T-cell (primary cell): ENCODE measurements around the gene UNC13A. TPM values are rescaled to one million over a fixed set of nuclear protein-coding genes. Genes with fewer than 3 reads are reported as not detected.
"Not testable (repeated sequence)": the region's sequence is repeated elsewhere in the genome, so short reads cannot be mapped to it uniquely, and the experiment has no call there.

Experiments
- ATAC-seq, 4 experiments: fragments of 200-7000 bp in 3 of 4; fragments of 150-1000 bp in 1 of 4; cut with Tn5 transposase; replicated peaks in 1 of 4; 1 replicate in 3 of 4; 2 replicates in 1 of 4; pipeline ENCODE4 v1.10.0; 2021; ENCODE audit warnings: moderate library complexity in 3 of 4, mild to moderate bottlenecking in 2 of 4, moderate number of reproducible peaks in 1 of 4
- CTCF ChIA-PET, 2 donors: fragments of 300-600 bp; sonication (Branson Sonifier 250); formaldehyde crosslinking; loops; one replicate each; lab custom pipeline; 2022; ENCODE audit warnings: antibody characterized with exemption in 2 of 2; lab: Charles Lee
- POLR2A ChIA-PET, 2 donors: fragments of 300-600 bp; sonication (Branson Sonifier 250); formaldehyde crosslinking; loops; one replicate each; lab custom pipeline; 2022; ENCODE audit warnings: antibody characterized with exemption in 2 of 2; lab: Charles Lee
- DNase-seq, 35 experiments: peaks; one replicate each; pipeline versions ENCODE4 v3.0.0 to v3.0.0-alpha.2; 2013 to 2023
- H3K27ac ChIP-seq: one replicate; pipeline ENCODE4 v1.5.1; 2013; ENCODE audit warnings: low read length
- H3K27me3 ChIP-seq, 2 experiments: replicated peaks in 1 of 2; 1 replicate in 1 of 2; 2 replicates in 1 of 2; pipeline versions ENCODE4 v1.6.1 to v1.7.0; 2013; ENCODE audit warnings: low read length in 1 of 2, mixed read lengths in 1 of 2; ENCODE audit not compliant: control insufficient read depth in 2 of 2, insufficient read depth in 2 of 2; ENCODE audit errors: extremely low read depth in 1 of 2
- H3K36me3 ChIP-seq, 2 donors: 1 replicate in 1 of 2; 2 replicates in 1 of 2; pipeline versions ENCODE4 v1.6.1 to v1.7.0; 2013; ENCODE audit warnings: low read length in 1 of 2; ENCODE audit not compliant: control insufficient read depth in 2 of 2, insufficient read depth in 1 of 2; ENCODE audit errors: extremely low read depth in 1 of 2
- H3K4me1 ChIP-seq, 2 experiments: 1 replicate in 1 of 2; 2 replicates in 1 of 2; pipeline versions ENCODE4 v1.6.1 to v1.7.0; 2013; ENCODE audit warnings: low read length in 2 of 2, mixed read lengths in 1 of 2; ENCODE audit not compliant: insufficient read depth in 2 of 2, control insufficient read depth in 1 of 2; ENCODE audit errors: extremely low read depth in 1 of 2
- H3K4me3 ChIP-seq, 2 donors: 1 replicate in 1 of 2; 2 replicates in 1 of 2; pipeline versions ENCODE4 v1.5.1 to v1.7.0; 2013; ENCODE audit warnings: mild to moderate bottlenecking in 2 of 2, low read length in 1 of 2, moderate library complexity in 1 of 2; ENCODE audit not compliant: control insufficient read depth in 1 of 2; ENCODE audit errors: extremely low read depth in 1 of 2
- H3K9me3 ChIP-seq: 2 replicates; pipeline ENCODE4 v1.7.0; 2013
- H3K27ac Mint-ChIP-seq, 2 donors: one replicate each; pipeline ENCODE4 v1.8.0; 2020 to 2021; ENCODE audit warnings: mild to moderate bottlenecking in 2 of 2, mixed read lengths in 2 of 2
- H3K27me3 Mint-ChIP-seq, 2 donors: one replicate each; pipeline ENCODE4 v1.8.0; 2021 to 2022; ENCODE audit warnings: mixed read lengths in 2 of 2
- H3K36me3 Mint-ChIP-seq: one replicate; pipeline ENCODE4 v1.8.0; 2021; ENCODE audit warnings: mixed read lengths
- H3K4me1 Mint-ChIP-seq, 3 donors: one replicate each; pipeline ENCODE4 v1.8.0; 2020 to 2022; ENCODE audit warnings: mixed read lengths in 3 of 3, mild to moderate bottlenecking in 1 of 3
- H3K4me3 Mint-ChIP-seq, 3 donors: one replicate each; pipeline ENCODE4 v1.8.0; 2020 to 2022; ENCODE audit warnings: mild to moderate bottlenecking in 3 of 3, mixed read lengths in 3 of 3, moderate library complexity in 3 of 3
- H3K9me3 Mint-ChIP-seq, 3 donors: one replicate each; pipeline ENCODE4 v1.8.0; 2020 to 2022; ENCODE audit warnings: mixed read lengths in 3 of 3
- WGBS: methylation state at CpG from one replicate; pipeline ENCODE4 v1.1.5; 2013; ENCODE audit warnings: missing lambda C conversion rate; ENCODE audit not compliant: insufficient coverage; 5-methylcytosine and 5-hydroxymethylcytosine counted together
- total RNA-seq, 35 experiments: library from RNA in 6 of 35; stranded (reverse) in 6 of 35; fragments of 120-200 nt in 1 of 35; gene quantifications; one replicate each; pipeline versions ENCODE4 v1.2.1 to v1.2.4 and lab custom pipeline; 2013 to 2026

Gene UNC13A
- total RNA-seq, 5 donors from 2014 or later (not counting 1 experiment from before 2014, with no cell fraction given), result 0.07 to 0.18 (median 0.13) TPM; not detected in 1

DNA sequence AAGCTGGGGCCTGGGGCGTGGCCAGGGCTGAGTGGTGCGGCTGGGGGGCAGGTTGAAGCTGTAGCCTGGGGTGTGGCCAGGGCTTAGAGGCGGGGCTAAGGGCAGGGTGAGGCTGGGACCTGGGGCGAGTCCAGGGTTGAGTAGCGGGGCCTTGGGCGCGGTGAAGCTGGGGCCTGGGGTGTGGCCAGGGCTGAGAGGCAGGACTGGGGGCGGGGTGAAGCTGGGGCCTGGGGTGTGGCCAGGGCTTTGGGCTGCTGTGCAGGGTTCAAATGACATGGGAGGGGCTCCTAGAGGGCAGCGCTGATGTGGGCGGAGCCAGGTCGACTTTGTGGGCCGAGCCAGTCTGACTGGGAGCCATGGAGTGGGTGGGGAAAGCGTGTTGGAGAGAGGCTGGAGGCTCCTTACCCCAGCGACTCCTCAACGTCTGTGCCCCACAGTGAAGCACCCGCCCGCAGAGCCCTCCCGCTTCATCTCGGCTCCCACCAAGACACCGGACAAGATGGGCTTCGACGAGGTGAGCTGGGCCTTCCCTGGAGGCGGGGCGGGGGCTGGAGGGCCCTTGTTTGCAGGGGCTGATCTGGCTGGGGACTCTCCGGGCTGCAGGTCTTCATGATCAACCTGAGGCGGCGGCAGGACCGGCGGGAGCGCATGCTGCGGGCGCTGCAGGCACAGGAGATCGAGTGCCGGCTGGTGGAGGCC lies 111.2 kb downstream of the UNC13A start:
- Histone ChIP-seq H3K9me3 (no peaks in the 10 kb centered on the region), H3K4me1 (peaks cover 0 to 5% of the 10 kb centered on the region in 2 experiments), H3K27me3 (no peaks in the 10 kb centered on the region), H3K36me3 (peaks cover 19 to 69% of the 10 kb centered on the region in 2 donors), H3K27ac (no peak overlapping the region), H3K4me3 (no peak overlapping the region)
- H3K27ac Mint-ChIP-seq, result no peak overlapping the region
- no peak overlapping the region for H3K4me3 Mint-ChIP-seq
- H3K4me1 Mint-ChIP-seq, result peaks cover 5 to 9% (median 5%) of the 10 kb centered on the region in 3 donors
- 95% methylated on average over 31 of the region's 34 CpGs for WGBS
- no peak for ATAC-seq
- no peaks in the 10 kb centered on the region for H3K27me3 Mint-ChIP-seq
- ChIA-PET POLR2A (no interaction called here), CTCF (no interaction called here)
- no peak for DNase-seq
- no peaks in the 10 kb centered on the region for H3K9me3 Mint-ChIP-seq
- H3K36me3 Mint-ChIP-seq, result peaks cover 36% of the 10 kb centered on the region

DNA sequence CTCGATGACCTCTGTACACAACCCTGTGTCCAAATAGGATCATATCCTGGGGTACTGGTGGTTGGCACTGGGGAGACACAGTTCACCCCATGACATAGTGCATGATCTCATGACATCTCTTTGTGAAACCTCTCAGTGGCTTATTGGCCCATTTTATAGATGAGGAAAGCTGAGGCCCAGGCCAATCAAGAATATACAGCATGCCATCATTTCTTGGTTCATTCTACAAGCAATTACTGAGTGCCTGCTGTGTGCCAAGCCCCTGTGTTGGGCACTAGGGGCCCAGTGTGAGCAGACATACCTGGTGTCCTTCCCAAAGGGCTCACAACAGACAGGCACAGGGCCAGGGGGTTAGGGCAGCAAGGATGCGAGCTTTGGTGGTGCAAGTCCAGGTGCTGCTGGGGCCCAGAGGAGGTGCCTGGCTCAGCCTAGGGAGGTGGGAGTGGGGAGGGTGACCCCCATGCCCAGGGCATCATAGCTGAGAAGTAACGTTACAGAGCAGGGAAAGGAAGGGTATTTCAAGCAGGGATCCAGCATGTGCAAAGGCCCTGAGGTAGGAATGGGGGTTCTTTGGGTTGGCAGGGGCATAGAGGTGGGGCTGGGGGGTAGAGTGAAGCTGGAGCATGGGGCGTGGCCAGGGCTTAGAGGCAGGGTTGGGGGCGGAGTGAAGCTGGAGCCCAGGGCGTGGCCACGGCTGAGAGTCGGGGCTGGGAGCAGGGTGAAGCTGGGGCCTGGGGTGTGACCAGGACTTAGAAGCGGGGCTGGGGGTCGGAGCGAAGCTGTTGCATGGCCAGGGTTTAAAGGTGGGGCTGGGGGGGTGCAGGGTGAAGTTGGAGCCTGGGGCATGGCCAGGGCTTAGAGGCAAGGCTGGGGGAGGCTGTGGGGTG lies 112.0 kb downstream of the UNC13A start:
- Histone ChIP-seq H3K36me3 (peaks cover 19 to 65% of the 10 kb centered on the region in 2 donors), H3K9me3 (no peaks in the 10 kb centered on the region), H3K27ac (no peak overlapping the region), H3K4me1 (peaks cover 0 to 5% of the 10 kb centered on the region in 2 experiments), H3K4me3 (no peak overlapping the region), H3K27me3 (no peaks in the 10 kb centered on the region)
- H3K9me3 Mint-ChIP-seq, result no peaks in the 10 kb centered on the region
- no peaks in the 10 kb centered on the region for H3K27me3 Mint-ChIP-seq
- H3K36me3 Mint-ChIP-seq, result peaks cover 35% of the 10 kb centered on the region
- DNase-seq (no peak), ATAC-seq (no peak)
- no peak overlapping the region for H3K27ac Mint-ChIP-seq
- WGBS, result 98% methylated on average over 10 of the region's 11 CpGs
- no peak overlapping the region for H3K4me3 Mint-ChIP-seq
- ChIA-PET CTCF (interaction anchor here in 1 of 2 donors (0.7 kb wide), 1 partner anchor 135 kb away, joined by 4 read pairs; no protein-coding TSS in a partner anchor), POLR2A (no interaction called here)
- H3K4me1 Mint-ChIP-seq, result peaks cover 5 to 9% (median 5%) of the 10 kb centered on the region in 3 donors

DNA sequence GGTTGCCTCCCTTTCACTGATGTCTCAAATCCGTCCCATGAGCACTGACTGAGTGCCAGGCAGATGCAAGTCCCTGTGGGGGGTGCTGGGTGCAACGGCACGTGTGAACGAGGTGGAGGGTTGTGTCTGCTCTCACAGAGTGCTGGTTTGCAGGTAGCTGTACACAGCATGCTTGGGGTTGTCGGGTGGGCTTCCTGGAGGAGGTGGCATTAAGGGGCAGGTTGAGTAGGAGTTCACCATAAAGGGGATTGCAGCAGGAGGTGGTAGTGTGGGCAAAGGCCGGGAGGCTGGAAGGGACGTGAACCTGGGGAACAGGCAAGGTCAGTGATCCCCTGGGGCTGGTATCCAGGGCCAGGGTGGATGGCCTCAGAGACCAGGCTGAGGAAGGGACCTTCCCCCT lies 115.5 kb downstream of the UNC13A start:
- Mint-ChIP-seq H3K4me1 (peaks cover 0 to 2% (median 2%) of the 10 kb centered on the region in 3 donors), H3K36me3 (peaks cover 34% of the 10 kb centered on the region), H3K27ac (no peak overlapping the region), H3K9me3 (no peaks in the 10 kb centered on the region), H3K4me3 (no peak overlapping the region), H3K27me3 (no peaks in the 10 kb centered on the region)
- CTCF ChIA-PET, result interaction anchor here in 1 of 2 donors (0.6 to 1.2 kb wide), 2 partner anchors 62 to 107 kb away, joined by 3 to 4 read pairs; no protein-coding TSS in a partner anchor
- Histone ChIP-seq H3K4me1 (peaks cover 0 to 5% of the 10 kb centered on the region in 2 experiments), H3K27ac (no peak overlapping the region), H3K36me3 (peaks cover 15 to 58% of the 10 kb centered on the region in 2 donors), H3K27me3 (no peaks in the 10 kb centered on the region), H3K4me3 (no peak overlapping the region), H3K9me3 (no peaks in the 10 kb centered on the region)
- POLR2A ChIA-PET, result no interaction called here
- DNase-seq (no peak), ATAC-seq (no peak)
- 96% methylated on average over 7 of the region's 7 CpGs for WGBS

DNA sequence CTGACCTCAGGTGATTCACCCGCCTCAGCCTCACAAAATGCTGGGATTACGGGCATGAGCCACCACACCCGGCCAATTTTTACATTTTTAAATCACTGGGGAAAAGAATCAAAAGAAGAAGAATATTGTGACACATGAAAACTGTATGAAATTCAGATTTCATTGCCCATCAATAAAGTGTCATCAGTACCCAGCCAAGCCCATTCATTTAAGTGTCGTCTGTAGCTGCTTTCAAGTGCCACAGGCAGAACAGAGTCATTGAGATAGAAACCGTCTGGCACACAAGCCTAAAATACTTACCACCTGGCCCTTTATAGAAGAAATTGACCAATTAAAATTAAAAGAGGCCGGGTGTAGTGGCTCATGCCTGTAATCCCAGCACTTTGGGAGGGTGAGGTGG lies 117.4 kb downstream of the UNC13A start:
- DNase-seq, result no peak
- no peaks in the 10 kb centered on the region for H3K27me3 Mint-ChIP-seq
- Histone ChIP-seq H3K9me3 (no peaks in the 10 kb centered on the region), H3K27ac (no peak overlapping the region), H3K36me3 (peaks cover 21 to 56% of the 10 kb centered on the region in 2 donors), H3K4me1 (peaks cover 0 to 5% of the 10 kb centered on the region in 2 experiments), H3K4me3 (no peak overlapping the region), H3K27me3 (no peaks in the 10 kb centered on the region)
- H3K36me3 Mint-ChIP-seq, result peaks cover 36% of the 10 kb centered on the region
- ChIA-PET CTCF (no interaction called here), POLR2A (no interaction called here)
- H3K27ac Mint-ChIP-seq, result no peak overlapping the region
- WGBS, result 100% methylated on average over 1 of the region's 6 CpGs
- no peaks in the 10 kb centered on the region for H3K9me3 Mint-ChIP-seq
- no peak overlapping the region for H3K4me3 Mint-ChIP-seq
- ATAC-seq, result no peak
- peaks cover 0 to 2% (median 2%) of the 10 kb centered on the region in 3 donors for H3K4me1 Mint-ChIP-seq

DNA sequence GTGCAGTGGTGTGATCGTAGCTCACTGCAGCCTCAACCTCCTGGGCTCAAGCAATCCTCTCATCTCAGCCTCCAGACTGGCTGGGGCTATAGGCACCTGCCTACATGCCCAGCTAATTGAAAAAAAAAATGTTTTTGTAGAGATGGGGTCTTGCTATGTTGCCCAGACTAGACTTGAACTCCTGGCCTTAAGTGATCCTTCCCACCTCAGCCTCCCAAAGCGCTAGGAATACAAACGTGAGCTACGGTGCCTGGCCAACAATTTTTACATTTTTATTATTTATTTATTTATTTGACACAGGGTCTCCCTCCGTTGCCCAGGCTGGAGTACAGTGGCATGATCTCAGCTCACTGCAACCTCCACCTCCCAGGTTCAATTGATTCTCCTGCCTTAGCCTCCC lies 117.9 kb downstream of the UNC13A start:
- H3K27ac Mint-ChIP-seq, H3K4me1 Mint-ChIP-seq, H3K27me3 Mint-ChIP-seq, H3K27ac ChIP-seq, CTCF ChIA-PET, H3K4me3 ChIP-seq, H3K27me3 ChIP-seq, H3K4me1 ChIP-seq, H3K4me3 Mint-ChIP-seq, POLR2A ChIA-PET, ATAC-seq, H3K9me3 Mint-ChIP-seq, H3K9me3 ChIP-seq, DNase-seq: not testable (repeated sequence)
- no CpG with 5 or more reads among the region's 5 CpGs for WGBS
- H3K36me3 ChIP-seq, result peaks cover 21 to 58% of the 10 kb centered on the region in 2 donors
- H3K36me3 Mint-ChIP-seq, result peaks cover 36% of the 10 kb centered on the region

DNA sequence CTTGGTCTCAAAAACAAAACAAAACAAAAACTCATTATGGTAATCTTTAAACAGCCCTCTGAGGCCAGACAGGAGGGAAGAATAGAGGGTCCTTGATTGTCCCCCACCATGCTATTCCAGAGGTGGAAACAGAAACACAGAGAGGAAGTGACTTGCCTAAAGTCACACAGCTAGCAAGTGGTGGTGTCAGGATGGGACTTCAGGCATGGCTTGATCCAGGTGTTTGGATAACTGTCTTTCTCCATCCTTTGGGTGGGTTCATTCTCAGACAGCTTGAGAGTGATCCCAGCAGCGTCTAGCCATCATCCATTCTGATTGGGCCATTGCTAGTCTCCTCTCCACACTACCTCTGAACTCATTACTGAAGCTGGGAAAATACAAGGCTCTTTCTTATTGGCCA lies 120.2 kb downstream of the UNC13A start:
- no peaks in the 10 kb centered on the region for H3K27me3 ChIP-seq
- H3K36me3 ChIP-seq, result peaks cover 18 to 58% of the 10 kb centered on the region in 2 donors
- Mint-ChIP-seq H3K4me3 (no peak overlapping the region), H3K36me3 (peaks cover 39% of the 10 kb centered on the region), H3K4me1 (no peaks in the 10 kb centered on the region), H3K27ac (no peak overlapping the region), H3K27me3 (no peaks in the 10 kb centered on the region), H3K9me3 (no peaks in the 10 kb centered on the region)
- H3K4me1 ChIP-seq, result no peaks in the 10 kb centered on the region
- ChIA-PET CTCF (no interaction called here), POLR2A (no interaction called here)
- no CpG with 5 or more reads among the region's 1 CpG for WGBS
- DNase-seq (no peak), ATAC-seq (no peak)
- H3K9me3 ChIP-seq, result no peaks in the 10 kb centered on the region
- H3K27ac ChIP-seq, result no peak overlapping the region
- H3K4me3 ChIP-seq, result no peak overlapping the region
